Fibroblast of mammary gland (primary cell): ENCODE data around the gene FBXO46.

Experiments used
- DNase-seq: peaks from one replicate; pipeline ENCODE4 v3.0.0-alpha.2; 2010; ENCODE audit warnings: low read depth
- H3K4me3 ChIP-seq: 2 replicates; pipeline ENCODE4 v1.5.1; 2011; ENCODE audit warnings: low read depth, mild to moderate bottlenecking, low read length, moderate library complexity; ENCODE audit not compliant: control insufficient read depth
- CTCF ChIP-seq: conservative IDR thresholded peaks from 2 replicates; pipeline ENCODE4 v1.5.1; 2011; ENCODE audit warnings: low read depth, low read length, inconsistent platforms; ENCODE audit not compliant: control insufficient read depth, insufficient read depth

The FBXO46 gene

GRCh38 chr19:45711851-45712698 lies 18.6 kb downstream of the FBXO46 start:
- DNase-seq, result no peak
- TF ChIP-seq CTCF, result no peak
- no peak overlapping the region for H3K4me3 ChIP-seq

- no peak for TF ChIP-seq CTCF
- no peak for DNase-seq
- H3K4me3 ChIP-seq, result no peak overlapping the region
These were observed 20.2 kb downstream of the FBXO46 start for GRCh38 chr19:45710356-45711130.

GRCh38 chr19:45705710-45706415 lies 24.8 kb downstream of the FBXO46 start:
- H3K4me3 ChIP-seq, result no peak overlapping the region
- DNase-seq, result no peak
- no peak for TF ChIP-seq CTCF

- H3K4me3 ChIP-seq, result no peak overlapping the region
- no peak for DNase-seq
- no peak for TF ChIP-seq CTCF
These were observed 25.6 kb downstream of the FBXO46 start for GRCh38 chr19:45705115-45705514.

GRCh38 chr19:45701676-45702075 lies 29.0 kb downstream of the FBXO46 start:
- TF ChIP-seq CTCF, result no peak
- no peak for DNase-seq
- no peak overlapping the region for H3K4me3 ChIP-seq

GRCh38 chr19:45693106-45693788 lies 37.4 kb downstream of the FBXO46 start:
- TF ChIP-seq CTCF, result peak; percentile 87
- peak overlapping the region; percentile 95 for H3K4me3 ChIP-seq
- DNase-seq, result peak; percentile 67
